ENCODE measurements around the gene CGB5. TPM values are rescaled to one million over a fixed set of nuclear protein-coding genes. Genes with fewer than 3 reads are reported as not detected.
A peak's percentile ranks its signal among the peaks of the same experiment; 100 is the strongest.
"Not testable (repeated sequence)": the region's sequence is repeated elsewhere in the genome, so short reads cannot be mapped to it uniquely, and the experiment has no call there.

The CGB5 gene
- not detected in 2 replicates for total RNA-seq
- not detected for polyA plus RNA-seq (2012)

DNA sequence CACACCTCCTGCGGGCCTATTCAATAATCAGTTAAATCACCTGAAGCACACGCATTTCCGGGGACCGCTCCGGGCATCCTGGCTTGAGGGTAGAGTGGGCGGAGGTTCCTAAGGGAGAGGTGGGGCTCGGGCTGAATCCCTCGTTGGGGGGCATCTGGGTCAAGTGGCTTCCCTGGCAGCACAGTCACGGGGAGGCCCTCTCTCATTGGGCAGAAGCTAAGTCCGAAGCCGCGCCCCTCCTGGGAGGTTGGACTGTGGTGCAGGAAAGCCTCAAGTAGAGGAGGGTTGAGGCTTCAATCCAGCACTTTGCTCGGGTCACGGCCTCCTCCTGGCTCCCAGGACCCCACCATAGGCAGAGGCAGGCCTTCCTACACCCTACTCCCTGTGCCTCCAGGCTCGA is at the start of gene CGB5:
Gene CGB5 (plus strand): TSS at position 301 of the 400 bp plus-strand sequence. CDS start 362 bp downstream, outside the sequence.
- not testable (repeated sequence) for DNase-seq (ENCODE audit: low read depth)

DNA sequence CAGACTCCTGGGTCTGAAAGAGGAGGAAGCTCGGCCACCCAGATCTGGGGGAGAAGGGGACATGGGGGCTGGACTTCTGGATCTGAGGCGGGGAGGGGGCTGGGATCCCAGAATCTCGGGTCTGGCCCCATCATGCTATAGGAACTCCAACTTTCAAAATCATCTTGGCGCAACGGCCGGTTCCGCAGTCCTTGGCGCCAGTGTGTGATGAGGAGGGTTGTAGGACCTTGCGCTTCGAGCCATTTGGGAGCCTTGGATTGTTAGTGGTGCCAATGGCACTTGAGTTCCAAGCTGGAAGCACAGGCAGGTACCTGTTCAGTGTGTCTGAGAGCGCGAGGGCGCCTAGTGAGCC is 49.6 kb upstream of the CGB5 start:
- DNase-seq (ENCODE audit: low read depth) = no peak

DNA sequence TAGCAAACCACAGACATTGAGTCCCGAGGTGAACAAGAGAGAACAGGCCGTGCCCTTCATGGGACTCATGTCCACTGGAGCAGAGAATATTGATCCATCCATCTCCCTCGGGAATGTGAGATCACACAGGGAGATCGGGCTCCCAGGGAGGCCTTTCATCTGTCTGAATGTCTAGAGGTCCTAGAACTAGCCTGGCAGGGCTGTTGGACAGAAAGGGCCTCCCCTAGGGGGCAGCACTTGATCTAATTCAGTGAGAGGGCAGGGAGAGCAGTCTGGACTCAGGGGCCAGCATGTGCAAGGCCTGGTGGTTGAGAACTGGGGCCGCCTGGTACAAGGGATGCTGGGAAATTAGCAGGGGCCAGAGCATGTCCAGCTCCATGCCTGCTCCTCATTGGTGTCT is 45.7 kb upstream of the CGB5 start:
- DNase-seq (ENCODE audit: low read depth) = peak; percentile 72

GRCh38 chr19:48999481-49000325 is 43.9 kb upstream of the CGB5 start:
- DNase-seq (ENCODE audit: low read depth) = peak; percentile 60

GRCh38 chr19:49004133-49004532 is 39.5 kb upstream of the CGB5 start:
- no peak for DNase-seq (ENCODE audit: low read depth)

DNA sequence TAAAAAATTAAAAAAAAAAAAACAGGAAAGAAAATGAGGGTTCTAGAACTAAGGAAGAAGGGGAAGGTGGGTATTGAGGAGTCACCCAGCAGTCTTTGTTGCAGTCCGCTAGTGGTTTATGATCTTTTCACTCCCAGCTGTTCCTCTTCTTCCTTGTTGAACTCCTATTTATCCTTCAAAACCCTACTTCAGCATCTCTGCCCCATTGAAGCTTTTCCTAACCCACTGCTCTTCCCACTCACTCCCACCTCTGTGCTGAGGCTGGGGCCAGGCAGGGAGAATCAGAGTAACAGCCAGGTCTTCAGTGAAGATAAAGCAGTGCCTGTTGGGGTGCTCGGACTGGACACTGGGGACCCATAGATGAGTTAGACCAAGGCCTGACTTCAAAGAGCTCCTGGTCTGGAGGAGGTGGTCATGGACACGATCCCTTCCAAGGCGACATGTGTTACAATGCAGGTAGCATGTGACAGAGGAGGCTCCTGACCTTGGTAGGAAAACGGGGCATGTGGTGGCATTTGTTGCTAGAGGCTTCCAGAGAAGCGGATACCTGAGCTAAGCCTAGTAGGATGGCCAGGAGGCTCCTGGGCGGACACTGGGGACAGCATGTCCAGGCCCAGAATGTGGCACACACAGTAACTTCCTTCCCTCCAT is 38.6 kb upstream of the CGB5 start:
- no peak for DNase-seq (ENCODE audit: low read depth)

- no peak for DNase-seq (ENCODE audit: low read depth)
Observed at GRCh38 chr19:49006905-49007304, 36.7 kb upstream of the CGB5 start.

GRCh38 chr19:49009828-49010227 is 33.8 kb upstream of the CGB5 start:
- no peak for DNase-seq (ENCODE audit: low read depth)

DNA sequence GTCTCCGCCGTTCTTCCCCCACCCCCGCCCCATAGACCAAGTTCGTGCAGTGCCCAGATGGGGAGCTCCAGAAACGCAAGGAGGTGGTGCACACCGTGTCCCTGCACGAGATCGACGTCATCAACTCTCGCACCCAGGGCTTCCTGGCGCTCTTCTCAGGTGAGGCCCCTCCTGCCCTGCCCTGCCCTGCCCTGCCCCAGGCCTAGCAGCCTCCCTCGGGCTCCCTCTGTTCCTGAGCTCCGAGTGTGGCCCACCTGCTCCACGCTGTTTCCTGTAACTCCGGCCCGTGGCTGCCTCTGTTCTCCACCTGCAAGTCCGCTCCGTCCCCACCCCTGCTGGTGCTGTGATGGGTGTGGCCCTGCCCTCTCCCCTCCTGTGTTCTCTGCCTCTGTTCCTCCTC is 33.2 kb upstream of the CGB5 start:
- no peak for DNase-seq (ENCODE audit: low read depth)

GRCh38 chr19:49011194-49011593 is 32.5 kb upstream of the CGB5 start:
- no peak for DNase-seq (ENCODE audit: low read depth)

- DNase-seq (ENCODE audit: low read depth) = no peak
Observed at GRCh38 chr19:49014123-49014869, 29.4 kb upstream of the CGB5 start.

DNA sequence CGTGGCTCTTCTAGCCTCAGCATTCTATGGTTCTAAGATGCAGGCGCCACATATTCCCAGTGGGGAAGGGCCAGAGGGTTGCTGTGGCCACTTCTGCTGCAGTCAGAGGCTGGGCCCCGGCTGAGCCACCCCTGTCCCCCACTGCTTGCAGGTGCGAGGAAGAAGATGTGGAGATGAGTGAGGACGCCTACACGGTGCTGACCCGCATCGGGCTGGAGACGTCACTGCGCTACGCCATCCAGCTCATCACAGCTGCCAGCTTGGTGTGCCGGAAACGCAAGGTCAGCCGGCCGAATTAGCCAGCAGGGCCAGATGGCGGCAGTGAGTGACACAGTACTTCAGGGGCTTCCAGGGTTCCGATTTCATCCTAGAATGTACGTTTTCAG is 28.8 kb upstream of the CGB5 start:
- no peak for DNase-seq (ENCODE audit: low read depth)

DNA sequence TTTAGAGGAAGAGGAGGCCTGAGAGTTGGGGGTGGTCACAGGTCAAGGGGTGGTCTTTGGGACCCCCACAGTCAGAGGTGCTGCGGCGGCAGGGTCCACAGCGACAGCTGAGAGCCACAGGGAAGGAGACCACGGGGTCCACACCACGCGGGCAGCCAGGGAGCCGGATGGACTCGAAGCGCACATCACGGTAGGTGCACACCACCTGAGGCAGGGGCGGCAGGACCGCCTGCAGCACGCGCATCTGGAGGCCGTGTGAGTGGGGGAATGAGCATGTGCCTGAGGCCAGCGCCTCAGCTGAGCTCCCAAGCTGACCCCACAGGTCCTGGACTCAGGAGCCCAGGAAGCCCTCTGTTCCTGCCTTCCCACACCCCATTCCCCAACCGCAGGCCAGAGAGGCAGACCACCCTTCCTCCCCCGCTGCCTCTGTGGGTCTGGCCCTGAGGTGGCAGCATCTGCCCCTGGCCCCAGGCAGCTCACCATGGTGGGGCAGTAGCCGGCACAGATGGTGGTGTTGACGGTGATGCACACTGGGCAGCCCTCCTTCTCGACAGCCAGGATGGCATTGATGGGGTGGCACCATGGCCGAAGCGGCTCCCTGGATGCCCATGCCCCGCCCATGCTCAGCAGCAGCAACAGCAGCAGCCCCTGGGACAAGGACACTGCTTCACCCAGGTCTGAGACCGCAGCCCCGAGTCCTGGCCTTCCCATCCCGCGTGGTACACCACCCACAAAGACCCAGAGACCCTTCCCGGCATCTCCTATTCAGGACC is 27.4 kb upstream of the CGB5 start:
- no peak for DNase-seq (ENCODE audit: low read depth)

DNA sequence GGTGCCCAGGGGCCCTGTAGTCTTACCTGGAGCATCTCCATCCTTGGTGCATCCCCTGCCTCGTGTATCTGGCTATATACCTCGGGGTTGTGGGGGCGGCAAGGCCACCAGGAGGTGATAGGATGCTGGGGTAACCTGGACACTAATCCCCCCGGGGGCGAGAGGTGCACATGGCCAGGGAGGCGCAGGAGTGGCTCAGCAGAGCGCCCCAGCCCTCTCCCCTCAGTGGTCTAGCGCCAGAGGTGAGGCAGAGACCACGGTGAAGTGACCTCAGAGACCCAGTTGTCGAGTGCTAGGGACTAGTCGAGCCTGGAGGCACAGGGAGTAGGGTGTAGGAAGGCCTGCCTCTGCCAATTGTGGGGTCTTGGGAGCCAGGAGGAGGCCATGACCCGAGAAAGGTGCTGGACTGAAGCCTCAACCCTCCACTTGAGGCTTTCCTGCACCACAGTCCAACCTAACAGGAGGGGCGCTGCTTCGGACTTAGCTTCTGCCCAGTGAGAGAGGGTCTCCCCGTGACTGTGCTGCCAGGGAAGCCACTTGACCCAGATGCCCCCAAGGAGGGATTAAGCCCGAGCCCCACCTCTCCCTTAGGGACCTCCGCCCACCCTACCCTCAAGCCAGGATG is 26.5 kb upstream of the CGB5 start, which contains the start of gene LHB:
Gene LHB (minus strand): TSS at position 51 of the 625 bp plus-strand sequence. CDS start 10 bp downstream, at position 41.
- no peak for DNase-seq (ENCODE audit: low read depth)

- peak; percentile 52 for DNase-seq (ENCODE audit: low read depth)
Observed at GRCh38 chr19:49017666-49018351, 25.8 kb upstream of the CGB5 start.

- not testable (repeated sequence) for DNase-seq (ENCODE audit: low read depth)
Observed at GRCh38 chr19:49018388-49019241, 25.0 kb upstream of the CGB5 start.

DNA sequence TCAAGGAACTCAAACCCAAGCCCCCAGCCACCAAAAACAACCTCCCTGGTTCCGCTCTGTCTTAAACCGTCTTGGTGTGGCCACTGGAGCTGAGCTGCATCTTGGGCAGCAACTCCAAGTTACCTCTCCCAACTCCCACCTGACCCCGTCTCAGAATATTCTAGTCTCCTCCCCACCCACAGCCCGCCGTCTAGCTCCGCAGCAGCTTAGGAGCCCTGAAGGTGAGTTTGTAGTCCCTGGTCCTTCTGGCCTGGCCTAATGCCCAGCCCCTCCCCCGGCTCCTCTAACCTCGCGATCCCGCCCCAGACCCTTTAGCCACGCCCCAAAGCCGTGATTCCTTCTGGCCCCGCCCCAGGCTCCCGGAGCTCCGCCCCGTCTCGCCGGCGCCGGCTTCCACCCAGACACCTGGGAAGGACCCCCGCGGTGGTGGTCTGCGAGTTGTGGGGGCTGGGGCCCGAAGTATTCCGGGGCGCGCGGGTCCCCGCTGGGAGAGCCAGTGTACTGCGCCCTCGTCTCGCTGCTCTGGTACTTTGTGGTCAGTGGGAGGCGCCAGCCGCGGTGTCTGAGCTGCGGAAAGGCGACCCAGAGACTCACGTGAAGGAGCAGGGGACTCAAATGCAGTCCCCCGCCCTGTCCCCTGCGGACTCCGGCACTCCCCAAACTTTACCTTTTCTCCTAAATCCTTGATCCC is 24.3 kb upstream of the CGB5 start:
- DNase-seq (ENCODE audit: low read depth) = peak; percentile 22

DNA sequence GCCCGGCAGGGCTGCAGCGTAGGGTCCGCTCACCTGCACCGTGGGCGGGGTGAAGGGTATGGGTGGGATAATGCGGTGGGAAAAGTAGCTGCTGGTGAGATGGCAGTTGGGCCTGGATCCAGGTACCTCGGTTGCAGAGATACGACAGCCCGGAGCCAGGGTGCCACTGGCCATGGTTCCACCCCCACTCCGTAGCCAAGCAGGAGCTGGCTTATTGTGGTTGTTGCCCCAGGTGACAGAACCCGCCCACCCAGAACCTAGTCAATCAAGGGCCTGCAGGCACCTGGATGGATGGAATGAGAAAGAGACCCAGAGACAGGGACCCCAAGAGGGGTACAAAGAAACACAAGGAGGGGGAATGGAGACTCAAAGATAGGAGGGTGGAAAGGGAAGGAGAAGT is 23.3 kb upstream of the CGB5 start:
- no peak for DNase-seq (ENCODE audit: low read depth)
